Measurements from ENCODE around the gene SNX20. TPM values are rescaled to one million over a fixed set of nuclear protein-coding genes. Genes with fewer than 3 reads are reported as not detected.
A peak's percentile ranks its signal among the peaks of the same experiment; 100 is the strongest.

SNX20 gene
- polyA plus RNA-seq, 4 donors: 0.22 to 3.0 (median 1.3) TPM

GRCh38 chr16:50627419-50627818, 53.7 kb downstream of the SNX20 start:
- Histone ChIP-seq H3K9me3 (ENCODE audit: control insufficient read depth in 2 of 2, insufficient read depth in 1 of 2, low read depth in 1 of 2, low read length in 1 of 2) (no peaks in the 10 kb centered on the region), H3K27ac (ENCODE audit: low read depth in 1 of 3, low read length in 2 of 3) (peak overlapping the region in 1 of 3 donors; percentile 18), H3K36me3 (ENCODE audit: control insufficient read depth in 3 of 3, insufficient read depth in 2 of 3, low read depth in 1 of 3, low read length in 3 of 3) (peaks cover 0 to 18% (median 0%) of the 10 kb centered on the region in 3 donors), H3K4me1 (ENCODE audit: control insufficient read depth in 3 of 3, insufficient read depth in 2 of 3, low read depth in 1 of 3, low read length in 2 of 3) (no peaks in the 10 kb centered on the region), H3K27me3 (ENCODE audit: control insufficient read depth in 3 of 3, insufficient read depth in 3 of 3, low read length in 3 of 3) (no peaks in the 10 kb centered on the region), H3K4me3 (ENCODE audit: low read depth in 1 of 3, low read length in 3 of 3) (no peak overlapping the region)
- no peak for FAIRE-seq
- peak in 1 of 2 donors; percentile 23 for DNase-seq
- 28 to 36% (median 30%) methylated on average over 9 to 10 of the region's 10 CpGs for WGBS, 3 donors

- Histone ChIP-seq H3K4me1 (ENCODE audit: control insufficient read depth in 3 of 3, insufficient read depth in 2 of 3, low read depth in 1 of 3, low read length in 2 of 3) (no peaks in the 10 kb centered on the region), H3K27ac (ENCODE audit: low read depth in 1 of 3, low read length in 2 of 3) (peak overlapping the region in 1 of 3 donors; percentile 18), H3K4me3 (ENCODE audit: low read depth in 1 of 3, low read length in 3 of 3) (no peak overlapping the region), H3K27me3 (ENCODE audit: control insufficient read depth in 3 of 3, insufficient read depth in 3 of 3, low read length in 3 of 3) (no peaks in the 10 kb centered on the region), H3K9me3 (ENCODE audit: control insufficient read depth in 2 of 2, insufficient read depth in 1 of 2, low read depth in 1 of 2, low read length in 1 of 2) (no peaks in the 10 kb centered on the region), H3K36me3 (ENCODE audit: control insufficient read depth in 3 of 3, insufficient read depth in 2 of 3, low read depth in 1 of 3, low read length in 3 of 3) (peaks cover 0 to 15% (median 0%) of the 10 kb centered on the region in 3 donors)
- DNase-seq (no peak), FAIRE-seq (no peak)
- 55 to 61% (median 58%) methylated on average over 4 of the region's 4 CpGs for WGBS, 3 donors
These were observed 54.2 kb downstream of the SNX20 start for GRCh38 chr16:50626868-50627267.

GRCh38 chr16:50625374-50625773, 55.7 kb downstream of the SNX20 start:
- DNase-seq (no peak), FAIRE-seq (no peak)
- Histone ChIP-seq H3K4me3 (ENCODE audit: low read depth in 1 of 3, low read length in 3 of 3) (no peak overlapping the region), H3K27me3 (ENCODE audit: control insufficient read depth in 3 of 3, insufficient read depth in 3 of 3, low read length in 3 of 3) (no peaks in the 10 kb centered on the region), H3K9me3 (ENCODE audit: control insufficient read depth in 2 of 2, insufficient read depth in 1 of 2, low read depth in 1 of 2, low read length in 1 of 2) (no peaks in the 10 kb centered on the region), H3K27ac (ENCODE audit: low read depth in 1 of 3, low read length in 2 of 3) (no peak overlapping the region), H3K4me1 (ENCODE audit: control insufficient read depth in 3 of 3, insufficient read depth in 2 of 3, low read depth in 1 of 3, low read length in 2 of 3) (no peaks in the 10 kb centered on the region), H3K36me3 (ENCODE audit: control insufficient read depth in 3 of 3, insufficient read depth in 2 of 3, low read depth in 1 of 3, low read length in 3 of 3) (peaks cover 0 to 12% (median 0%) of the 10 kb centered on the region in 3 donors)
- WGBS, 3 donors: 75 to 93% (median 84%) methylated on average over 9 to 12 of the region's 12 CpGs

- H3K9me3 ChIP-seq (ENCODE audit: control insufficient read depth in 2 of 2, insufficient read depth in 1 of 2, low read depth in 1 of 2, low read length in 1 of 2): no peaks in the 10 kb centered on the region
- WGBS, 3 donors: 36 to 62% (median 53%) methylated on average over 8 of the region's 8 CpGs
- H3K4me1 ChIP-seq (ENCODE audit: control insufficient read depth in 3 of 3, insufficient read depth in 2 of 3, low read depth in 1 of 3, low read length in 2 of 3): no peaks in the 10 kb centered on the region
- peaks cover 0 to 8% (median 0%) of the 10 kb centered on the region in 3 donors for H3K36me3 ChIP-seq (ENCODE audit: control insufficient read depth in 3 of 3, insufficient read depth in 2 of 3, low read depth in 1 of 3, low read length in 3 of 3)
- no peaks in the 10 kb centered on the region for H3K27me3 ChIP-seq (ENCODE audit: control insufficient read depth in 3 of 3, insufficient read depth in 3 of 3, low read length in 3 of 3)
- no peak overlapping the region for H3K27ac ChIP-seq (ENCODE audit: low read depth in 1 of 3, low read length in 2 of 3)
- DNase-seq (no peak), FAIRE-seq (no peak)
- no peak overlapping the region for H3K4me3 ChIP-seq (ENCODE audit: low read depth in 1 of 3, low read length in 3 of 3)
These were observed 56.6 kb downstream of the SNX20 start for GRCh38 chr16:50624449-50624970.

- 86 to 92% (median 90%) methylated on average over 16 of the region's 16 CpGs for WGBS, 3 donors
- Histone ChIP-seq H3K4me1 (ENCODE audit: control insufficient read depth in 3 of 3, insufficient read depth in 2 of 3, low read depth in 1 of 3, low read length in 2 of 3) (no peaks in the 10 kb centered on the region), H3K4me3 (ENCODE audit: low read depth in 1 of 3, low read length in 3 of 3) (no peak overlapping the region), H3K36me3 (ENCODE audit: control insufficient read depth in 3 of 3, insufficient read depth in 2 of 3, low read depth in 1 of 3, low read length in 3 of 3) (peaks cover 0 to 14% (median 0%) of the 10 kb centered on the region in 3 donors), H3K27me3 (ENCODE audit: control insufficient read depth in 3 of 3, insufficient read depth in 3 of 3, low read length in 3 of 3) (no peaks in the 10 kb centered on the region), H3K27ac (ENCODE audit: low read depth in 1 of 3, low read length in 2 of 3) (no peak overlapping the region), H3K9me3 (ENCODE audit: control insufficient read depth in 2 of 2, insufficient read depth in 1 of 2, low read depth in 1 of 2, low read length in 1 of 2) (no peaks in the 10 kb centered on the region)
- FAIRE-seq (no peak), DNase-seq (no peak)
These were observed 58.3 kb downstream of the SNX20 start for GRCh38 chr16:50622643-50623369.

GRCh38 chr16:50622029-50622428, 59.1 kb downstream of the SNX20 start:
- no peaks in the 10 kb centered on the region for H3K27me3 ChIP-seq (ENCODE audit: control insufficient read depth in 3 of 3, insufficient read depth in 3 of 3, low read length in 3 of 3)
- H3K36me3 ChIP-seq (ENCODE audit: control insufficient read depth in 3 of 3, insufficient read depth in 2 of 3, low read depth in 1 of 3, low read length in 3 of 3): peaks cover 0 to 14% (median 0%) of the 10 kb centered on the region in 3 donors
- no peak overlapping the region for H3K4me3 ChIP-seq (ENCODE audit: low read depth in 1 of 3, low read length in 3 of 3)
- 89 to 99% (median 93%) methylated on average over 7 of the region's 7 CpGs for WGBS, 3 donors
- no peaks in the 10 kb centered on the region for H3K9me3 ChIP-seq (ENCODE audit: control insufficient read depth in 2 of 2, insufficient read depth in 1 of 2, low read depth in 1 of 2, low read length in 1 of 2)
- DNase-seq: no peak
- no peak overlapping the region for H3K27ac ChIP-seq (ENCODE audit: low read depth in 1 of 3, low read length in 2 of 3)
- no peak for FAIRE-seq
- H3K4me1 ChIP-seq (ENCODE audit: control insufficient read depth in 3 of 3, insufficient read depth in 2 of 3, low read depth in 1 of 3, low read length in 2 of 3): no peaks in the 10 kb centered on the region

Other genes starting within 250 kb of the SNX20 start
- gene NKD1, start 132.9 kb downstream of the SNX20 start, polyA plus RNA-seq: 1 to 10 TPM in 2 of 4 donors, under 1 TPM in 2; 0.22 to 2.9 (median 1.3) TPM
- under 1 TPM in 3 of 4 donors, not detected in 1; 0.54 to 0.81 (median 0.58) TPM for gene NOD2, start 12.3 kb upstream of the SNX20 start, polyA plus RNA-seq
- 10 to 100 TPM in 1 of 4 donors, 1 to 10 TPM in 3; 6.0 to 18.4 (median 7.6) TPM for gene CYLD, start 60.8 kb upstream of the SNX20 start, polyA plus RNA-seq